HepG2 (cell line): ENCODE measurements around the gene APOC4.

Experiments used
- EZH2 ChIP-seq: conservative IDR thresholded peaks from 2 replicates; pipeline ENCODE4 v1.6.1; 2012; ENCODE audit warnings: mild to moderate bottlenecking, low read depth, low read length, moderate library complexity
- MAFK ChIP-seq, 2 experiments: IDR thresholded peaks in 1 of 2; conservative IDR thresholded peaks in 1 of 2; 2 replicates each; pipeline ENCODE4 v1.6.1; 2011; ENCODE audit warnings: improper control_type of control experiment in 2 of 2, low read length in 2 of 2
- NFRKB ChIP-seq: fragments of 450-650 bp; IDR thresholded peaks from 2 replicates; pipeline ENCODE4 v1.6.1; 2017
- TCF7 ChIP-seq: sonication (generic); IDR thresholded peaks from 2 replicates; pipeline ENCODE4 v1.6.1; 2016; ENCODE audit warnings: antibody characterized with exemption, low read depth
- XRCC5 ChIP-seq: fragments of 200-400 bp; formaldehyde crosslinking; optimal IDR thresholded peaks from 2 replicates; pipeline ENCODE3; 2017; ENCODE audit warnings: mild to moderate bottlenecking, low read length
- YEATS2 ChIP-seq: sonication (generic); formaldehyde crosslinking; IDR thresholded peaks from 2 replicates; pipeline ENCODE4 v1.4.0; 2020; ENCODE audit warnings: missing genetic modification reagents, borderline replicate concordance
- ZFP36L1 ChIP-seq: sonication (generic); formaldehyde crosslinking; IDR thresholded peaks from 2 replicates; pipeline ENCODE4 v1.8.0; 2022; ENCODE audit warnings: mild to moderate bottlenecking, missing genetic modification reagents, moderate library complexity
- ZFX ChIP-seq: sonication (generic); formaldehyde crosslinking; IDR thresholded peaks from 2 replicates; pipeline ENCODE4 v1.4.0; 2020; ENCODE audit warnings: mild to moderate bottlenecking, low read depth, missing genetic modification reagents, moderate library complexity
- ZNF816 ChIP-seq: sonication (generic); formaldehyde crosslinking; IDR thresholded peaks from 2 replicates; pipeline ENCODE4 v1.8.0; 2022; ENCODE audit warnings: missing genetic modification reagents, mild to moderate bottlenecking, borderline replicate concordance
- TF ChIP-seq, protein P1 (sequence below): sonication (generic); formaldehyde crosslinking; IDR thresholded peaks from 2 replicates; pipeline ENCODE4 v1.5.0; 2020; ENCODE audit warnings: mild to moderate bottlenecking, missing genetic modification reagents, moderate library complexity

DNA sequence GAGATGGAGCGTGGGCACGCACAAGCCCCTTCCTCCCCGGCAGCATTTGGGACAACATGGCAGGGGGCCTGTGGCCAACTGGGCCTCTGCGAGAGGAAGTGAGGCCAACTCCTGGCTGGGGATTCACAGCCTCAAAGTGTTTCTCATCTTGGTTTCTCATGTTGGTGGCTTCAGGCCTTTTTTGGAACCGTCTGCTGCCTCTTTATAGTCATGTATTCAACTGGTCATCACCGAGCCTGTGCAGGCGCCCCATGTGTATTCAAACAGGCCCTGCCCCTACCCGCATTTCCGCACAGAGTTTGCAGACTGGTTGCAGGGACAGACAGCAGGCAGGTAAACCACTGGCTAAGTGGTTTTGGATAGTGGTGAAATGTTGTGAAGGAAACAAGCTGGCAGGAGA is 42.0 kb downstream of the APOC4 start:
- TF ChIP-seq, protein P1, sequence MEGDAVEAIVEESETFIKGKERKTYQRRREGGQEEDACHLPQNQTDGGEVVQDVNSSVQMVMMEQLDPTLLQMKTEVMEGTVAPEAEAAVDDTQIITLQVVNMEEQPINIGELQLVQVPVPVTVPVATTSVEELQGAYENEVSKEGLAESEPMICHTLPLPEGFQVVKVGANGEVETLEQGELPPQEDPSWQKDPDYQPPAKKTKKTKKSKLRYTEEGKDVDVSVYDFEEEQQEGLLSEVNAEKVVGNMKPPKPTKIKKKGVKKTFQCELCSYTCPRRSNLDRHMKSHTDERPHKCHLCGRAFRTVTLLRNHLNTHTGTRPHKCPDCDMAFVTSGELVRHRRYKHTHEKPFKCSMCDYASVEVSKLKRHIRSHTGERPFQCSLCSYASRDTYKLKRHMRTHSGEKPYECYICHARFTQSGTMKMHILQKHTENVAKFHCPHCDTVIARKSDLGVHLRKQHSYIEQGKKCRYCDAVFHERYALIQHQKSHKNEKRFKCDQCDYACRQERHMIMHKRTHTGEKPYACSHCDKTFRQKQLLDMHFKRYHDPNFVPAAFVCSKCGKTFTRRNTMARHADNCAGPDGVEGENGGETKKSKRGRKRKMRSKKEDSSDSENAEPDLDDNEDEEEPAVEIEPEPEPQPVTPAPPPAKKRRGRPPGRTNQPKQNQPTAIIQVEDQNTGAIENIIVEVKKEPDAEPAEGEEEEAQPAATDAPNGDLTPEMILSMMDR (CRISPR knock-in tag): no peak
- no peak for TF ChIP-seq YEATS2
- no peak for TF ChIP-seq NFRKB
- TF ChIP-seq TCF7: no peak
- no peak for TF ChIP-seq ZFP36L1 (CRISPR knock-in tag)
- no peak for TF ChIP-seq ZFX (CRISPR knock-in tag)
- TF ChIP-seq ZNF816 (CRISPR knock-in tag): no peak
- TF ChIP-seq EZH2: no peak
- no peak for TF ChIP-seq XRCC5
- no peak for TF ChIP-seq MAFK (conservative IDR thresholded peaks at IDR 0.05 in 1 of 2, IDR thresholded peaks at IDR 0.05 in 1 of 2; ENCODE audit: low read length in 2 of 2)
